ENCODE measurements around the gene SNAP23.
A peak's percentile ranks its signal among the peaks of the same experiment; 100 is the strongest.

Gene SNAP23

DNA sequence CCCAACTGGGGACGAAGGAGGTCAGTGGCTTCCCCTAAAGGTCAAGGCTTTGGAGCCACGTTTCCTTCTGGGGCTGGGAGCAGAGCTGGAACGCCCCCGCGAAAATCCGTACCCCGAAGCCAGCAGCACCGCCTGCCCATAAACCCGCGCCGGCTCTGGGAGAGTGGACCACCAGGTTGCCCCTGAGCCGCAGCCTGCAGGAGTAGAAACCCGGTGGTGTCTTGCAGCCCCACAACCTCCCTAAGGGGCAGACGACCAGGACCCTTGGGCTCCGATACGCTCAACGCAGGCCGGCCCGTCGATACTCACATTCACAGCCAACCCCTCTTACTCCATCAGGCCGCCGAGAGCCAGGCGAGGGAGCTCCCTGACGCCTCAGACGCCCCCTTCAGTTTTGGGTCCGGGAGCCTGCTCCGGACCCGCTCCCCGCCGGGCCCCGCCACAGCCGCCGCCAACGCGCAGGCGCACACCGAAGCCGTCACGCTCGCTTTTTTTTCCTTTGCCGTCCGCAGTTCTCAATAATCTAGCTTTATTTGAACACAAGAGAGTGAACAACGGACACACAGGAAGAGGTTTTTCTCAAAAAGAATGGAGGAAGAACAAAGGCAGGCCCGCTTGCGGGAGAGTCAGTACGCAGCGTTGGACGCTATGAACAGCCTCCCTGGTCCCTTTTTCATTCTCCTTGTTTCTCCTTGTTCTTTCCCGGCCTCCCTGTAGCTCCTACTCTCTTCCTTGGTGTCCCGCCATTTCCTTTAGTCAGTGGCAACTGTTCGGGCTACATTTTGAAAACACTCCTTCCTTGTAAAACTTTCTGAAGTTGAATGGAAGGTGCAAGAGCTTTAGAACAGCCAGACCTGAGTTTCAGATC is 4.5 kb upstream of the SNAP23 start, which contains the start of gene ZNF106:
TSS of gene ZNF106 (minus strand) at position 471 of the 868 bp plus-strand sequence. CDS start 18,852 bp downstream, outside the sequence.
- Histone ChIP-seq H3K4me3 (ENCODE audit: low read depth in 1 of 2, low read length in 2 of 2) (peak within 1 kb of the TSS; percentile 44 to 76), H3K4me1 (ENCODE audit: insufficient read depth, low read length) (peaks cover 27% of the 10 kb centered on the region), H2AFZ (ENCODE audit: low read depth, low read length) (peak within 1 kb of the TSS; percentile 85), H3K36me3 (ENCODE audit: insufficient read depth, low read length) (no peaks in the 10 kb centered on the region), H3K27ac (ENCODE audit: low read length) (peak within 1 kb of the TSS; percentile 88), H3K27me3 (ENCODE audit: insufficient read depth, low read length, poor library complexity) (no peaks in the 10 kb centered on the region), H3K79me2 (ENCODE audit: insufficient read depth, low read length) (peaks cover 46% of the 10 kb centered on the region), H4K20me1 (ENCODE audit: insufficient read depth, low read length) (no peaks in the 10 kb centered on the region), H3K9ac (ENCODE audit: low read depth, low read length) (peak within 1 kb of the TSS; percentile 70), H3K4me2 (ENCODE audit: insufficient read depth, low read length) (peak within 1 kb of the TSS; percentile 62), H3K9me3 (ENCODE audit: insufficient read depth, low read length, severe bottlenecking) (no peaks in the 10 kb centered on the region)
- ATAC-seq (ENCODE audit: insufficient read depth, low read depth) (peak; percentile 62), DNase-seq (peak; percentile 87)
- TF ChIP-seq, protein P1, sequence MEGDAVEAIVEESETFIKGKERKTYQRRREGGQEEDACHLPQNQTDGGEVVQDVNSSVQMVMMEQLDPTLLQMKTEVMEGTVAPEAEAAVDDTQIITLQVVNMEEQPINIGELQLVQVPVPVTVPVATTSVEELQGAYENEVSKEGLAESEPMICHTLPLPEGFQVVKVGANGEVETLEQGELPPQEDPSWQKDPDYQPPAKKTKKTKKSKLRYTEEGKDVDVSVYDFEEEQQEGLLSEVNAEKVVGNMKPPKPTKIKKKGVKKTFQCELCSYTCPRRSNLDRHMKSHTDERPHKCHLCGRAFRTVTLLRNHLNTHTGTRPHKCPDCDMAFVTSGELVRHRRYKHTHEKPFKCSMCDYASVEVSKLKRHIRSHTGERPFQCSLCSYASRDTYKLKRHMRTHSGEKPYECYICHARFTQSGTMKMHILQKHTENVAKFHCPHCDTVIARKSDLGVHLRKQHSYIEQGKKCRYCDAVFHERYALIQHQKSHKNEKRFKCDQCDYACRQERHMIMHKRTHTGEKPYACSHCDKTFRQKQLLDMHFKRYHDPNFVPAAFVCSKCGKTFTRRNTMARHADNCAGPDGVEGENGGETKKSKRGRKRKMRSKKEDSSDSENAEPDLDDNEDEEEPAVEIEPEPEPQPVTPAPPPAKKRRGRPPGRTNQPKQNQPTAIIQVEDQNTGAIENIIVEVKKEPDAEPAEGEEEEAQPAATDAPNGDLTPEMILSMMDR (IDR thresholded peaks at IDR 0.05; ENCODE audit: borderline replicate concordance, extremely low read depth, low read length, poor library complexity, severe bottlenecking): peak; percentile 7
- no peak for TF ChIP-seq EZH2 (IDR thresholded peaks at IDR 0.05; ENCODE audit: borderline replicate concordance, low read depth, low read length, severe bottlenecking)

DNA sequence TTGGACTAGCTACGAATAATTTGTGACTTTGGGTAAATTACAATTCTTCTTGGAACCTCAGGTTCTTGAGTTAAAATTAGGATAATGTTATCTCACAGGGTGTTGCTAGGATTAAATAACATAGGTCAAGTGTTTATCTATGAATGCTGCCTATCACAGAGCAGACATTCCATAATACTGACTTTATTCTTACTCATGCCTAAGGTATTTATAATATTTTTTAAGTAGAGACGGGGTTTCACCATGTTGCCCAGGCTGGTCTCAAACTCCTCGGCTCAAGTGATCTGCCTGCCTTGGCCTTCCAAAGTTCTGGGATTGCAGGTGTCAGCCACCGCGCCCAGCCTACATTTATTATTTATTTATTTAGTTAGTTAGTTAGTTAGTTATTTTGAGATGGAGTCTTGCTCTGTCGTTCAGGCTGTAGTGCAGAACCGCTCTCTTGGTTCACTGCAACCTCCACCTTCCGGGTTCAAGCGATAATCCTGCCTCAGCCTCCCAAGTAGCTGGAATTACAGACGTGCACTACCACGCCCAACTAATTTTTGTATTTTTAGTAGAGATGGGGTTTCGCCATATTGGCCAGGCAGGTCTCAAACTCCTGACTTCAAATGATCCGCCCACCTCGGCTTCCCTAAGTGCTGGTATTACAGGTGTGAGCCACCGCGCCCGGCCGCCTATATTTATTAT is 3.8 kb upstream of the SNAP23 start:
- TF ChIP-seq, protein P1 (IDR thresholded peaks at IDR 0.05; ENCODE audit: borderline replicate concordance, extremely low read depth, low read length, poor library complexity, severe bottlenecking): no peak
- peaks cover 35% of the 10 kb centered on the region for H3K4me1 ChIP-seq (ENCODE audit: insufficient read depth, low read length)
- no peaks in the 10 kb centered on the region for H3K27me3 ChIP-seq (ENCODE audit: insufficient read depth, low read length, poor library complexity)
- H3K9ac ChIP-seq (ENCODE audit: low read depth, low read length): peak overlapping the region; percentile 70
- no peaks in the 10 kb centered on the region for H3K36me3 ChIP-seq (ENCODE audit: insufficient read depth, low read length)
- no peaks in the 10 kb centered on the region for H4K20me1 ChIP-seq (ENCODE audit: insufficient read depth, low read length)
- peaks cover 47% of the 10 kb centered on the region for H3K79me2 ChIP-seq (ENCODE audit: insufficient read depth, low read length)
- ATAC-seq (ENCODE audit: insufficient read depth, low read depth) (no peak), DNase-seq (no peak)
- peak overlapping the region; percentile 62 for H3K4me2 ChIP-seq (ENCODE audit: insufficient read depth, low read length)
- H3K27ac ChIP-seq (ENCODE audit: low read length): peak overlapping the region; percentile 88
- H3K4me3 ChIP-seq (ENCODE audit: low read depth in 1 of 2, low read length in 2 of 2): peak overlapping the region; percentile 44 to 76
- peak overlapping the region; percentile 85 for H2AFZ ChIP-seq (ENCODE audit: low read depth, low read length)
- H3K9me3 ChIP-seq (ENCODE audit: insufficient read depth, low read length, severe bottlenecking): no peaks in the 10 kb centered on the region

DNA sequence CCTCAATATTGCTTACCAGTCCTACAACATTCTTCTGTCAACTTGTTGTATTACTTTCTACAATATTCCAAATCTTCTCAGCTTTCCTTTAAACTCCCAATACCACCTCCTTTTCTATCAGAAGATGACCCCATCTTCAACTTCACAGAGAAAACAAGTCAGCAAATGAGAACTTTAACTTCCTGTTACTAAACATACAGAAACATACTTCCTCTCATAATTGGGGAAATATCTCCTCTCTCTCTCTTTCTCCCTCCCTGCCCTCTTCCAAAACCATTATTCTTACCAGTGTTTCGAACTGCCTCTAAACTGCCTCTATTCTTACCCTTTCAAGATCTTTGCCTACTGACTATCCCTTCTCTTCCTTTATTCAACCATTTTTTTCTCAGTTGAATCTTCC is 1.8 kb upstream of the SNAP23 start:
- Histone ChIP-seq H2AFZ (ENCODE audit: low read depth, low read length) (peak overlapping the region; percentile 60), H3K36me3 (ENCODE audit: insufficient read depth, low read length) (no peaks in the 10 kb centered on the region), H3K27ac (ENCODE audit: low read length) (no peak overlapping the region), H4K20me1 (ENCODE audit: insufficient read depth, low read length) (no peaks in the 10 kb centered on the region), H3K4me2 (ENCODE audit: insufficient read depth, low read length) (no peak overlapping the region), H3K4me3 (ENCODE audit: low read depth in 1 of 2, low read length in 2 of 2) (no peak overlapping the region), H3K4me1 (ENCODE audit: insufficient read depth, low read length) (peaks cover 47% of the 10 kb centered on the region), H3K79me2 (ENCODE audit: insufficient read depth, low read length) (peaks cover 49% of the 10 kb centered on the region), H3K27me3 (ENCODE audit: insufficient read depth, low read length, poor library complexity) (no peaks in the 10 kb centered on the region), H3K9me3 (ENCODE audit: insufficient read depth, low read length, severe bottlenecking) (no peaks in the 10 kb centered on the region), H3K9ac (ENCODE audit: low read depth, low read length) (no peak overlapping the region)
- TF ChIP-seq, protein P1 (IDR thresholded peaks at IDR 0.05; ENCODE audit: borderline replicate concordance, extremely low read depth, low read length, poor library complexity, severe bottlenecking): no peak
- no peak for TF ChIP-seq EZH2 (IDR thresholded peaks at IDR 0.05; ENCODE audit: borderline replicate concordance, low read depth, low read length, severe bottlenecking)
- DNase-seq (no peak), ATAC-seq (ENCODE audit: insufficient read depth, low read depth) (no peak)

Measured in DND-41 (cell line).